Type B pancreatic cell (in vitro differentiated cells): Measurements from ENCODE around the gene PCBP3. TPM values are rescaled to one million over a fixed set of nuclear protein-coding genes. Genes with fewer than 3 reads are reported as not detected.

Experiments used
- DNase-seq: peaks from one replicate; pipeline ENCODE4 v3.0.0; 2021; ENCODE audit warnings: mixed read lengths; ENCODE audit not compliant: unreplicated experiment; ENCODE audit errors: extremely low spot score
- H3K27ac Mint-ChIP-seq: 2 replicates; pipeline ENCODE4 v1.8.0; 2021; ENCODE audit warnings: mild to moderate bottlenecking, mixed read lengths
- H3K27me3 Mint-ChIP-seq: 2 replicates; pipeline ENCODE4 v1.8.0; 2021; ENCODE audit warnings: mixed read lengths
- H3K36me3 Mint-ChIP-seq: 2 replicates; pipeline ENCODE4 v1.8.0; 2021; ENCODE audit warnings: mixed read lengths
- H3K4me1 Mint-ChIP-seq: one replicate; pipeline ENCODE4 v1.8.0; 2021; ENCODE audit warnings: mixed read lengths; ENCODE audit not compliant: unreplicated experiment
- H3K4me3 Mint-ChIP-seq: 2 replicates; pipeline ENCODE4 v1.8.0; 2021; ENCODE audit warnings: mild to moderate bottlenecking, mixed read lengths
- H3K9me3 Mint-ChIP-seq: 2 replicates; pipeline ENCODE4 v1.8.0; 2021; ENCODE audit warnings: mixed read lengths
- CTCF ChIP-seq: fragments of 200-600 bp; sonication (generic); conservative IDR thresholded peaks from 2 replicates; pipeline ENCODE4 v1.5.0; 2021; ENCODE audit warnings: antibody characterized with exemption, mild to moderate bottlenecking
- total RNA-seq: library from RNA; stranded (reverse); gene quantifications from 2 replicates; pipeline ENCODE4 v1.2.1, GENCODE V29; 2021; ENCODE audit warnings: low replicate concordance

The PCBP3 gene
- total RNA-seq, 1 donor from 2014 or later = 5.5 TPM

- Mint-ChIP-seq H3K9me3 (no peaks in the 10 kb centered on the region), H3K4me3 (no peak overlapping the region), H3K27me3 (no peaks in the 10 kb centered on the region), H3K4me1 (no peaks in the 10 kb centered on the region), H3K36me3 (no peaks in the 10 kb centered on the region), H3K27ac (no peak overlapping the region)
- no peak for TF ChIP-seq CTCF
- DNase-seq = no peak
These were observed 92.6 kb downstream of the PCBP3 start for GRCh38 chr21:45736042-45736689.

GRCh38 chr21:45736690-45737484 is 93.4 kb downstream of the PCBP3 start:
- Mint-ChIP-seq H3K9me3 (no peaks in the 10 kb centered on the region), H3K36me3 (no peaks in the 10 kb centered on the region), H3K4me3 (no peak overlapping the region), H3K27me3 (no peaks in the 10 kb centered on the region), H3K4me1 (no peaks in the 10 kb centered on the region), H3K27ac (no peak overlapping the region)
- DNase-seq = no peak
- TF ChIP-seq CTCF = no peak

DNA sequence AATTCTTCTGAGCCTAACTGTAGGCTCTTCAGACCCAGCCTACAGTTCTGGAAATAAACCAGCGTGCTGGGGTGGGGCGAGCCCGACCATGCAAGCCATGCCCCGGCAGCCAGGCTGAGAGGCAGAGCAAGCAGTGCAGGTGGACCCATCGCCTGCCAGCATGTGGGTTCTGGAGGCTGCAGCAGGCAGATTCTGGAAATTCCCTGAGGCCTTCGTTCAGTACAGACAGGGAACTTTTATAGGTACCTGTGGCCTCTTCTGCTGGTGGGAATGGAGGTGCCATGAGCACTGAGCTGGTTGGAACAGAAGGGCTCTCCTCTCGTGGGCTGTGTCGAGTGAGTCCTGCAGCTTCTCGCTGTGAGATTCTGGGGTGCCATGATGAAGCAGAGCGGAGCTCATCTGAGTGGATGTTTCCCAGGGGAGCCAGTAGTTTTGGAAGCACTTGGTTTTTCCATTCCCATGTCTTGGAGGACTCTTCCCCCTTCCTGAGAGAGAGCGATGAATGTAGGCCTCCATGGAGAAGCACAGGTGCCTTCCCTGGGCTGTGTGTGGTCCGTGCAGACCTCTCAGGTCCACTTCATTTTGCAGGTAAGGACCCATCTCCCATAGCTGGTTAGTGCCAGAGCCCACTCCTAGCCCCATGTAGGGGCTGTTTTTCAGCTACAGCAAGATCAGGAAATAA is 94.1 kb downstream of the PCBP3 start:
- TF ChIP-seq CTCF = no peak
- H3K9me3 Mint-ChIP-seq = no peaks in the 10 kb centered on the region

GRCh38 chr21:45739218-45740087 is 95.9 kb downstream of the PCBP3 start:
- TF ChIP-seq CTCF = no peak
- Mint-ChIP-seq H3K27ac (no peak overlapping the region), H3K27me3 (no peaks in the 10 kb centered on the region), H3K36me3 (no peaks in the 10 kb centered on the region), H3K4me1 (no peaks in the 10 kb centered on the region), H3K4me3 (no peak overlapping the region), H3K9me3 (no peaks in the 10 kb centered on the region)
- no peak for DNase-seq

More for the DNA sequence above, 94.1 kb downstream of the PCBP3 start:
- no peak for DNase-seq
- H3K4me3 Mint-ChIP-seq = no peak overlapping the region
- H3K27me3 Mint-ChIP-seq = no peaks in the 10 kb centered on the region
- H3K4me1 Mint-ChIP-seq = no peaks in the 10 kb centered on the region
- H3K36me3 Mint-ChIP-seq = no peaks in the 10 kb centered on the region
- no peak overlapping the region for H3K27ac Mint-ChIP-seq

DNA sequence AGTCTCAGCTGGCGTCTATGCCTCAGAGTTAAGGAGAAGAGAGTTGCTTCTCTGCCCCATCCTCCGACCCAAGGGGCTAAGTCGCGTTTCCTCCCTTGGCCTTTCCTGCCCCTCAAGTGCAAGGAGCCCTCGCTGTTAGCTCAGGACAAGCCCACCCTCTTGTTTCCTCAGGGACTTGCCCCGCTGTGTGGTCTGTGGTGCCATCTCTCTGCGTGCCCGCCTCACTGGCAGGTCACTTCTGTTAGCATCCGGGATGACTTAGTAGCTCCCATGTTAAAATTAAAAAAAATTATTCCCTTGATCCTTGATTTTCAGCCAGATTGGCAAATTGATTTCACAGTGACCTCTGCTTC is 96.5 kb downstream of the PCBP3 start:
- H3K27ac Mint-ChIP-seq = no peak overlapping the region
- no peaks in the 10 kb centered on the region for H3K36me3 Mint-ChIP-seq
- no peak for TF ChIP-seq CTCF
- no peak overlapping the region for H3K4me3 Mint-ChIP-seq
- H3K4me1 Mint-ChIP-seq = no peaks in the 10 kb centered on the region
- no peaks in the 10 kb centered on the region for H3K9me3 Mint-ChIP-seq
- H3K27me3 Mint-ChIP-seq = no peaks in the 10 kb centered on the region
- no peak for DNase-seq
